MM.1S (cell line): ENCODE data around the gene DYNC1I1.
A peak's percentile ranks its signal among the peaks of the same experiment; 100 is the strongest.

ENCODE experiments used
- DNase-seq: peaks from one replicate; pipeline ENCODE4 v3.0.0-alpha.2; 2015
- H2AFZ ChIP-seq: fragments of 300-600 bp; sonication (generic); 2 replicates; pipeline ENCODE4 v1.6.0; 2016; ENCODE audit warnings: antibody characterized with exemption, low read length
- H3F3A ChIP-seq: fragments of 300-600 bp; sonication (generic); 2 replicates; pipeline ENCODE4 v1.6.1; 2016; ENCODE audit warnings: mild to moderate bottlenecking, antibody characterized with exemption, low read length, moderate library complexity, mixed read lengths; ENCODE audit not compliant: insufficient read depth
- H3K27ac ChIP-seq: fragments of 300-600 bp; sonication (generic); 2 replicates; pipeline ENCODE4 v1.5.1; 2016; ENCODE audit warnings: mild to moderate bottlenecking, low read length
- H3K27me3 ChIP-seq: fragments of 300-600 bp; sonication (generic); replicated peaks from 2 replicates; pipeline ENCODE4 v1.6.0; 2016; ENCODE audit warnings: low read length; ENCODE audit not compliant: insufficient read depth
- H3K36me3 ChIP-seq: fragments of 300-600 bp; sonication (generic); replicated peaks from 2 replicates; pipeline ENCODE4 v1.6.1; 2016; ENCODE audit warnings: mild to moderate bottlenecking, low read length, mixed read lengths; ENCODE audit not compliant: insufficient read depth
- H3K4me1 ChIP-seq: fragments of 300-600 bp; sonication (generic); 2 replicates; pipeline ENCODE4 v1.6.1; 2016; ENCODE audit warnings: low read length, mixed read lengths
- H3K4me2 ChIP-seq: fragments of 300-600 bp; sonication (generic); 2 replicates; pipeline ENCODE4 v1.6.0; 2016; ENCODE audit warnings: low read depth, low read length
- H3K4me3 ChIP-seq: fragments of 300-600 bp; sonication (generic); 2 replicates; pipeline ENCODE4 v1.5.1; 2016; ENCODE audit warnings: low read length, mixed read lengths
- H3K79me2 ChIP-seq: fragments of 300-600 bp; sonication (generic); 2 replicates; pipeline ENCODE4 v1.6.1; 2016; ENCODE audit warnings: mixed run types, low read length, mixed read lengths
- H3K9ac ChIP-seq: fragments of 300-600 bp; sonication (generic); 2 replicates; pipeline ENCODE4 v1.6.1; 2016; ENCODE audit warnings: low read length, mixed read lengths
- H3K9me2 ChIP-seq: fragments of 300-600 bp; sonication (generic); replicated peaks from 2 replicates; pipeline ENCODE4 v1.6.1; 2016; ENCODE audit warnings: mild to moderate bottlenecking, low read length, mixed read lengths; ENCODE audit not compliant: insufficient read depth
- H3K9me3 ChIP-seq: fragments of 300-600 bp; sonication (generic); replicated peaks from 2 replicates; pipeline ENCODE4 v1.6.1; 2016; ENCODE audit warnings: mild to moderate bottlenecking, low read length, mixed read lengths; ENCODE audit not compliant: insufficient read depth
- H4K20me1 ChIP-seq: fragments of 300-600 bp; sonication (generic); 2 replicates; pipeline ENCODE4 v1.6.1; 2016; ENCODE audit warnings: mild to moderate bottlenecking, low read length, moderate library complexity, mixed read lengths; ENCODE audit not compliant: insufficient read depth
- CTCF ChIP-seq: fragments of 300-600 bp; sonication (generic); IDR thresholded peaks from 2 replicates; pipeline ENCODE4 v1.5.1; 2016; ENCODE audit warnings: antibody characterized with exemption, low read length, mixed read lengths
- EZH2 ChIP-seq: fragments of 300-600 bp; sonication (generic); optimal IDR thresholded peaks from 2 replicates; pipeline ENCODE3; 2017; ENCODE audit warnings: low read depth, mild to moderate bottlenecking, antibody characterized with exemption, low read length, mixed read lengths
- EZH2phosphoT487 ChIP-seq: fragments of 300-600 bp; sonication (generic); IDR thresholded peaks from 2 replicates; pipeline ENCODE4 v1.6.1; 2018; ENCODE audit warnings: antibody characterized with exemption, low read length

DYNC1I1 gene

GRCh38 chr7:96026010-96026409 lies 253.7 kb downstream of the DYNC1I1 start:
- Histone ChIP-seq H3K27me3 (no peaks in the 10 kb centered on the region), H2AFZ (no peak overlapping the region), H3K4me1 (no peaks in the 10 kb centered on the region), H3K36me3 (no peaks in the 10 kb centered on the region), H3K4me2 (no peak overlapping the region), H3K27ac (no peak overlapping the region), H3K4me3 (no peak overlapping the region), H3K9me3 (no peaks in the 10 kb centered on the region), H3F3A (no peaks in the 10 kb centered on the region), H3K9ac (no peak overlapping the region), H4K20me1 (no peaks in the 10 kb centered on the region), H3K9me2 (no peaks in the 10 kb centered on the region), H3K79me2 (no peaks in the 10 kb centered on the region)
- peak; percentile 6 for DNase-seq
- TF ChIP-seq EZH2: no peak
- TF ChIP-seq EZH2phosphoT487: no peak
- no peak for TF ChIP-seq CTCF

GRCh38 chr7:96026611-96027010 lies 254.3 kb downstream of the DYNC1I1 start:
- no peak for DNase-seq
- Histone ChIP-seq H4K20me1 (no peaks in the 10 kb centered on the region), H3K4me3 (no peak overlapping the region), H3K9ac (no peak overlapping the region), H3K36me3 (no peaks in the 10 kb centered on the region), H3K9me2 (no peaks in the 10 kb centered on the region), H3K27me3 (no peaks in the 10 kb centered on the region), H2AFZ (no peak overlapping the region), H3K4me1 (no peaks in the 10 kb centered on the region), H3F3A (no peaks in the 10 kb centered on the region), H3K79me2 (no peaks in the 10 kb centered on the region), H3K4me2 (no peak overlapping the region), H3K27ac (no peak overlapping the region), H3K9me3 (no peaks in the 10 kb centered on the region)
- TF ChIP-seq EZH2: no peak
- TF ChIP-seq CTCF: no peak
- no peak for TF ChIP-seq EZH2phosphoT487

GRCh38 chr7:96028729-96029128 lies 256.4 kb downstream of the DYNC1I1 start:
- no peaks in the 10 kb centered on the region for H3F3A ChIP-seq
- H3K27me3 ChIP-seq: no peaks in the 10 kb centered on the region
- no peaks in the 10 kb centered on the region for H3K36me3 ChIP-seq
- H3K9me2 ChIP-seq: no peaks in the 10 kb centered on the region
- H3K4me2 ChIP-seq: no peak overlapping the region
- no peaks in the 10 kb centered on the region for H3K79me2 ChIP-seq
- TF ChIP-seq EZH2 (no peak), EZH2phosphoT487 (no peak), CTCF (no peak)
- no peaks in the 10 kb centered on the region for H3K4me1 ChIP-seq
- H3K4me3 ChIP-seq: no peak overlapping the region
- H4K20me1 ChIP-seq: no peaks in the 10 kb centered on the region
- no peak overlapping the region for H2AFZ ChIP-seq
- H3K27ac ChIP-seq: no peak overlapping the region
- H3K9ac ChIP-seq: no peak overlapping the region
- no peak for DNase-seq
- H3K9me3 ChIP-seq: no peaks in the 10 kb centered on the region
